ENCODE results near the gene OR7A10. TPM values are rescaled to one million over a fixed set of nuclear protein-coding genes. Genes with fewer than 3 reads are reported as not detected.
"Not testable (repeated sequence)": the region's sequence is repeated elsewhere in the genome, so short reads cannot be mapped to it uniquely, and the experiment has no call there.

The OR7A10 gene
- total RNA-seq, 5 donors from 2014 or later (not counting 1 experiment from before 2014, with no cell fraction given) = not detected

DNA sequence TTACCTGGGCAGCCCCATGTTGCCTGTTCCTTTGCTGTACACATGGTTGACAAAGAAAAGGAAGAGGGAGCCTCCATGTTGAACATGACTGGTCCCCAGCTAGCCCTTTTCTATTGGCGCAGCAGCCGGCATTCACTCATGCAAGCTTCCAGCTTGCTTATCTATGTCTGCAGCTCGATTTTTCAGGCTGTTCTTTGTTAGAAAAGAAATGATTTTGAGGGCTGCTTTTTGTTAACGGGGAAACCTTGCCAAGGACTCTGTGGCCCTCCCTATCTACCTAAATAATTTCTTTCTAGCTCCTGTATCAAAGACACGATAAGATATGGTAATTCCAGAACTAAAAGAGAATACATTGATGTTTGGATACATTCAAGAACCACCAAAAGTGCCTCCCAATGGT lies 50.0 kb downstream of the OR7A10 start:
- WGBS (ENCODE audit: insufficient coverage) = 90% methylated on average over 2 of the region's 5 CpGs
- no peak overlapping the region for H3K4me3 ChIP-seq (ENCODE audit: control insufficient read depth in 1 of 2, extremely low read depth in 1 of 2, low read length in 1 of 2)
- Mint-ChIP-seq H3K4me1 (no peaks in the 10 kb centered on the region), H3K9me3 (no peaks in the 10 kb centered on the region), H3K4me3 (no peak overlapping the region), H3K36me3 (no peaks in the 10 kb centered on the region), H3K27me3 (peaks cover 24 to 25% of the 10 kb centered on the region in 2 donors), H3K27ac (no peak overlapping the region)
- no peaks in the 10 kb centered on the region for H3K9me3 ChIP-seq
- ChIA-PET POLR2A (no interaction called here), CTCF (no interaction called here)
- no peak overlapping the region for H3K27ac ChIP-seq (ENCODE audit: low read length)
- H3K4me1 ChIP-seq (ENCODE audit: control insufficient read depth in 1 of 2, extremely low read depth in 1 of 2, insufficient read depth in 2 of 2, low read length in 2 of 2) = no peaks in the 10 kb centered on the region
- DNase-seq (no peak), ATAC-seq (replicated peaks in 1 of 4) (no peak)
- peaks cover 0 to 6% of the 10 kb centered on the region in 2 experiments for H3K27me3 ChIP-seq (replicated peaks in 1 of 2; ENCODE audit: control insufficient read depth in 2 of 2, extremely low read depth in 1 of 2, insufficient read depth in 2 of 2, low read length in 1 of 2)
- H3K36me3 ChIP-seq (ENCODE audit: control insufficient read depth in 2 of 2, extremely low read depth in 1 of 2, insufficient read depth in 1 of 2, low read length in 1 of 2) = no peaks in the 10 kb centered on the region

DNA sequence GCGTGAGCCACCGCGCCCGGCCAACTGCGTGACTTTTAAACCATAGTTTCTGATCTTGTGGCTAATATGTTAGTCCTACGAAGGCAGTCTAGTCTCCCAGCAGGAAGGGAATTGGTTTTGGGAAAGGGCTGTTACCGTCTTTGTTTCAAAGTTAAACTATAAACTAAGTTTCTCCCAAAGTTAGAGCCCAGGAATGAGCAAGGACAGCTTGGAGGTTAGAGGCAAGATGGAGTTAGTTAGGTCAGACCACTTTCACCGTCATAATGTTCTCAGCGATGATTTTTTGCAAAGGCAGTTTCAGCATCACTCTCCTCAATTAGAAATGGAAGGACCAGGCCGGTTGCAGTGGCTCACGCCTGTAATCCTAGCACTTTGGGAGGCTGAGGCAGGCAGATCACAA lies 52.7 kb downstream of the OR7A10 start:
- Histone ChIP-seq H3K27me3 (replicated peaks in 1 of 2; ENCODE audit: control insufficient read depth in 2 of 2, extremely low read depth in 1 of 2, insufficient read depth in 2 of 2, low read length in 1 of 2) (peaks cover 0 to 2% of the 10 kb centered on the region in 2 experiments), H3K27ac (ENCODE audit: low read length) (no peak overlapping the region), H3K4me1 (ENCODE audit: control insufficient read depth in 1 of 2, extremely low read depth in 1 of 2, insufficient read depth in 2 of 2, low read length in 2 of 2) (no peaks in the 10 kb centered on the region), H3K4me3 (ENCODE audit: control insufficient read depth in 1 of 2, extremely low read depth in 1 of 2, low read length in 1 of 2) (no peak overlapping the region), H3K9me3 (no peaks in the 10 kb centered on the region), H3K36me3 (ENCODE audit: control insufficient read depth in 2 of 2, extremely low read depth in 1 of 2, insufficient read depth in 1 of 2, low read length in 1 of 2) (no peaks in the 10 kb centered on the region)
- no peak for DNase-seq
- H3K27me3 Mint-ChIP-seq = peaks cover 18 to 19% of the 10 kb centered on the region in 2 donors
- H3K36me3 Mint-ChIP-seq = no peaks in the 10 kb centered on the region
- POLR2A ChIA-PET = no interaction called here
- no peak for ATAC-seq (replicated peaks in 1 of 4)
- H3K9me3 Mint-ChIP-seq = no peaks in the 10 kb centered on the region
- CTCF ChIA-PET = no interaction called here
- WGBS (ENCODE audit: insufficient coverage) = 98% methylated on average over 7 of the region's 11 CpGs
- H3K27ac Mint-ChIP-seq = no peak overlapping the region
- no peaks in the 10 kb centered on the region for H3K4me1 Mint-ChIP-seq
- H3K4me3 Mint-ChIP-seq = no peak overlapping the region

DNA sequence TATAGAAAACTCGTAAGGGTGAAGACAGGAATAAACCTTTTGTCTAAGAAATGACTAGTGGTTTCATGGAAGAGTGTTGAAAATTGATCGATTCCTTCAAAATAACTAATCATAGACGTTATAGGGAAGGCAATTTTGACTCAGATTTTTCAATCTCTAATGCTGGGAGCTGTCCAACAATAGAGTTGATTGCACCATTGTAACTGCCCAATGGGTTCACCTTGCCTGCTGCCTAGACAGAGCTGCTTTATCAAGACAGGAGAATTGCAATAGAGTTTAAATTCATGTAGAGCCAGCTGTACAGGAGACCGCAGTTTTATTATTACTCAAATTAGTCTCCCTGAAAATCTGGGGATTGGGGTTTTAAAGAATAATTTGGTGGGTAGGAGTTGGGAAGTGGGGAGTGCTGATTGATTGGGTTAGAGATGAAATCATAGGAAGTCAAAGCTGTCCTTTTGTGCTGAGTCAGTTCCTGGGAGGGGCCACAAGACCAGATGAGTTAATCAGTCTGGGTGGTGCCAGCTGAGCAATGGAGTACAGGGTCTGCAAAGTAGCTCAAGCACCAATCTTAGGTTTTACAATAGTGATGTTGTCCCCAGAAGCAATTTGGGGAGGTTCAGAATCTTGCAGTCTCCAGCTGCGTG lies 53.5 kb downstream of the OR7A10 start:
- Histone ChIP-seq H3K27ac (ENCODE audit: low read length) (no peak overlapping the region), H3K27me3 (replicated peaks in 1 of 2; ENCODE audit: control insufficient read depth in 2 of 2, extremely low read depth in 1 of 2, insufficient read depth in 2 of 2, low read length in 1 of 2) (peaks cover 0 to 2% of the 10 kb centered on the region in 2 experiments), H3K4me1 (ENCODE audit: control insufficient read depth in 1 of 2, extremely low read depth in 1 of 2, insufficient read depth in 2 of 2, low read length in 2 of 2) (no peaks in the 10 kb centered on the region), H3K36me3 (ENCODE audit: control insufficient read depth in 2 of 2, extremely low read depth in 1 of 2, insufficient read depth in 1 of 2, low read length in 1 of 2) (no peaks in the 10 kb centered on the region), H3K9me3 (no peaks in the 10 kb centered on the region), H3K4me3 (ENCODE audit: control insufficient read depth in 1 of 2, extremely low read depth in 1 of 2, low read length in 1 of 2) (no peak overlapping the region)
- 100% methylated on average over 1 of the region's 5 CpGs for WGBS (ENCODE audit: insufficient coverage)
- no peak for ATAC-seq (replicated peaks in 1 of 4)
- H3K9me3 Mint-ChIP-seq = no peaks in the 10 kb centered on the region
- no peak overlapping the region for H3K27ac Mint-ChIP-seq
- no peaks in the 10 kb centered on the region for H3K4me1 Mint-ChIP-seq
- peaks cover 14 to 17% of the 10 kb centered on the region in 2 donors for H3K27me3 Mint-ChIP-seq
- ChIA-PET POLR2A (no interaction called here), CTCF (no interaction called here)
- H3K4me3 Mint-ChIP-seq = no peak overlapping the region
- no peaks in the 10 kb centered on the region for H3K36me3 Mint-ChIP-seq
- DNase-seq = no peak

DNA sequence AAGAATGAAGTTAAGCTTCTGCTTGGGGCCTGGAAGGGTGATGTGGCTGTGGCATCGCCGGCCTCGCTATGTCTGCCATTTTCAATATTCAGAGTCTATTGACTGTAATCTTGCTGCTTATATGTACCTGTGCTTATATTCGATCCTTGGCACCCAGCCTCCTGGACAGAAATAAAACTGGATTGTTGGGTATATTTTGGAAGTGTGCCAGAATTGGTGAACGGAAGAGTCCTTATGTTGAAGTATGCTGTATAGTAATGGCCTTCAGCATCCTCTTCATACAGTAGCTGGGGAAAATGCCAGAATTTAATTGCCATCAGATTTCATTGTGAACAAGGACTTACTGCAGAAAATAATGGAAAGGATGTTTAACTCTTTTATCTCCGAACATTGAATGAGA lies 56.5 kb downstream of the OR7A10 start:
- H3K27ac Mint-ChIP-seq; H3K27me3 ChIP-seq (replicated peaks in 1 of 2; ENCODE audit: control insufficient read depth in 2 of 2, extremely low read depth in 1 of 2, insufficient read depth in 2 of 2, low read length in 1 of 2); H3K9me3 ChIP-seq; H3K4me1 Mint-ChIP-seq; CTCF ChIA-PET; DNase-seq; H3K36me3 Mint-ChIP-seq; H3K27ac ChIP-seq (ENCODE audit: low read length); ATAC-seq (replicated peaks in 1 of 4); H3K4me3 Mint-ChIP-seq; H3K9me3 Mint-ChIP-seq; H3K4me1 ChIP-seq (ENCODE audit: control insufficient read depth in 1 of 2, extremely low read depth in 1 of 2, insufficient read depth in 2 of 2, low read length in 2 of 2); H3K4me3 ChIP-seq (ENCODE audit: control insufficient read depth in 1 of 2, extremely low read depth in 1 of 2, low read length in 1 of 2); POLR2A ChIA-PET; H3K36me3 ChIP-seq (ENCODE audit: control insufficient read depth in 2 of 2, extremely low read depth in 1 of 2, insufficient read depth in 1 of 2, low read length in 1 of 2): not testable (repeated sequence)
- 100% methylated on average over 3 of the region's 6 CpGs for WGBS (ENCODE audit: insufficient coverage)
- H3K27me3 Mint-ChIP-seq = peaks cover 6 to 12% of the 10 kb centered on the region in 2 donors

Other genes with a start within 250 kb of the OR7A10 start
- not detected for gene ADGRE3, start 174.1 kb downstream of the OR7A10 start, total RNA-seq
- gene ZNF333, start 158.9 kb downstream of the OR7A10 start, total RNA-seq = 10 to 100 TPM; 20.5 to 39.0 (median 30.4) TPM
- gene ADGRE2, start 70.4 kb downstream of the OR7A10 start, total RNA-seq = 1 to 10 TPM in 2 of 5 donors, under 1 TPM in 3; 0.62 to 5.4 (median 0.82) TPM
- gene OR7A5, start 13.7 kb downstream of the OR7A10 start, total RNA-seq = not detected
- not detected for gene OR7C1, start 13.7 kb downstream of the OR7A10 start, total RNA-seq
- gene OR7A17, start 37.2 kb upstream of the OR7A10 start, total RNA-seq = not detected
- not detected for gene OR7C2, start 92.6 kb upstream of the OR7A10 start, total RNA-seq
- not detected for gene SLC1A6, start 130.9 kb upstream of the OR7A10 start, total RNA-seq
- gene CASP14, start 200.6 kb upstream of the OR7A10 start, total RNA-seq = not detected
- not detected for gene OR1I1, start 233.3 kb upstream of the OR7A10 start, total RNA-seq